ENCODE measurements around the gene NAT9. TPM values are rescaled to one million over a fixed set of nuclear protein-coding genes. Genes with fewer than 3 reads are reported as not detected.

NAT9 gene
- total and polyA plus RNA-seq, 2 donors (not counting 1 experiment from before 2014, with no cell fraction given) = 34.7 to 39.6 TPM

GRCh38 chr17:74818291-74818938, 42.3 kb upstream of the NAT9 start:
- no peak for DNase-seq (ENCODE audit: low read depth in 2 of 2)
- TF ChIP-seq EZH2 (IDR thresholded peaks at IDR 0.05; ENCODE audit: low read length, missing control alignments) = no peak
- TF ChIP-seq CTCF (conservative IDR thresholded peaks at IDR 0.05 in 1 of 2, IDR thresholded peaks at IDR 0.05 in 1 of 2; ENCODE audit: low read depth in 1 of 2, low read length in 2 of 2) = no peak
- H3K27ac ChIP-seq (ENCODE audit: insufficient read depth, low read length) = no peak overlapping the region
- H2AFZ ChIP-seq (ENCODE audit: low read length) = no peak overlapping the region
- no peaks in the 10 kb centered on the region for H3K36me3 ChIP-seq (ENCODE audit: control insufficient read depth, insufficient read depth, low read length)
- H3K27me3 ChIP-seq (ENCODE audit: control insufficient read depth, insufficient read depth, low read length) = no peaks in the 10 kb centered on the region
- H3K9ac ChIP-seq (ENCODE audit: insufficient read depth, low read length) = no peak overlapping the region
- H3K4me1 ChIP-seq (ENCODE audit: control insufficient read depth, extremely low read depth, insufficient read depth, low read length) = no peaks in the 10 kb centered on the region
- no peak overlapping the region for H3K4me2 ChIP-seq (ENCODE audit: extremely low read depth, insufficient read depth, low read length)
- H3K4me3 ChIP-seq (replicated peaks in 1 of 4; ENCODE audit: control extremely low read depth in 1 of 4, insufficient read depth in 1 of 4, low read depth in 3 of 4, low read length in 4 of 4) = no peak overlapping the region
- no peaks in the 10 kb centered on the region for H3K9me3 ChIP-seq (ENCODE audit: control insufficient read depth, insufficient read depth, low read depth, low read length)
- no peaks in the 10 kb centered on the region for H4K20me1 ChIP-seq (ENCODE audit: control insufficient read depth, extremely low read depth, insufficient read depth, low read length)
- H3K79me2 ChIP-seq (ENCODE audit: control insufficient read depth, insufficient read depth, low read length) = no peaks in the 10 kb centered on the region

- Histone ChIP-seq H3K79me2 (ENCODE audit: control insufficient read depth, insufficient read depth, low read length) (no peaks in the 10 kb centered on the region), H4K20me1 (ENCODE audit: control insufficient read depth, extremely low read depth, insufficient read depth, low read length) (no peaks in the 10 kb centered on the region), H3K27me3 (ENCODE audit: control insufficient read depth, insufficient read depth, low read length) (no peaks in the 10 kb centered on the region), H3K27ac (ENCODE audit: insufficient read depth, low read length) (no peak overlapping the region), H2AFZ (ENCODE audit: low read length) (no peak overlapping the region), H3K36me3 (ENCODE audit: control insufficient read depth, insufficient read depth, low read length) (no peaks in the 10 kb centered on the region), H3K4me3 (replicated peaks in 1 of 4; ENCODE audit: control extremely low read depth in 1 of 4, insufficient read depth in 1 of 4, low read depth in 3 of 4, low read length in 4 of 4) (no peak overlapping the region), H3K9ac (ENCODE audit: insufficient read depth, low read length) (no peak overlapping the region), H3K4me1 (ENCODE audit: control insufficient read depth, extremely low read depth, insufficient read depth, low read length) (no peaks in the 10 kb centered on the region), H3K4me2 (ENCODE audit: extremely low read depth, insufficient read depth, low read length) (no peak overlapping the region), H3K9me3 (ENCODE audit: control insufficient read depth, insufficient read depth, low read depth, low read length) (no peaks in the 10 kb centered on the region)
- DNase-seq (ENCODE audit: low read depth in 2 of 2) = no peak
- TF ChIP-seq CTCF (conservative IDR thresholded peaks at IDR 0.05 in 1 of 2, IDR thresholded peaks at IDR 0.05 in 1 of 2; ENCODE audit: low read depth in 1 of 2, low read length in 2 of 2) = no peak
- no peak for TF ChIP-seq EZH2 (IDR thresholded peaks at IDR 0.05; ENCODE audit: low read length, missing control alignments)
Measured at GRCh38 chr17:74816905-74817620, 40.9 kb upstream of the NAT9 start.

- no peak for DNase-seq (ENCODE audit: low read depth in 2 of 2)
- no peak overlapping the region for H2AFZ ChIP-seq (ENCODE audit: low read length)
- no peaks in the 10 kb centered on the region for H3K4me1 ChIP-seq (ENCODE audit: control insufficient read depth, extremely low read depth, insufficient read depth, low read length)
- no peaks in the 10 kb centered on the region for H3K36me3 ChIP-seq (ENCODE audit: control insufficient read depth, insufficient read depth, low read length)
- H3K9ac ChIP-seq (ENCODE audit: insufficient read depth, low read length) = no peak overlapping the region
- no peaks in the 10 kb centered on the region for H4K20me1 ChIP-seq (ENCODE audit: control insufficient read depth, extremely low read depth, insufficient read depth, low read length)
- no peak overlapping the region for H3K27ac ChIP-seq (ENCODE audit: insufficient read depth, low read length)
- no peak overlapping the region for H3K4me3 ChIP-seq (replicated peaks in 1 of 4; ENCODE audit: control extremely low read depth in 1 of 4, insufficient read depth in 1 of 4, low read depth in 3 of 4, low read length in 4 of 4)
- H3K27me3 ChIP-seq (ENCODE audit: control insufficient read depth, insufficient read depth, low read length) = no peaks in the 10 kb centered on the region
- H3K79me2 ChIP-seq (ENCODE audit: control insufficient read depth, insufficient read depth, low read length) = no peaks in the 10 kb centered on the region
- no peak overlapping the region for H3K4me2 ChIP-seq (ENCODE audit: extremely low read depth, insufficient read depth, low read length)
- TF ChIP-seq CTCF (conservative IDR thresholded peaks at IDR 0.05 in 1 of 2, IDR thresholded peaks at IDR 0.05 in 1 of 2; ENCODE audit: low read depth in 1 of 2, low read length in 2 of 2) = no peak
- TF ChIP-seq EZH2 (IDR thresholded peaks at IDR 0.05; ENCODE audit: low read length, missing control alignments) = no peak
- H3K9me3 ChIP-seq (ENCODE audit: control insufficient read depth, insufficient read depth, low read depth, low read length) = no peaks in the 10 kb centered on the region
Measured at GRCh38 chr17:74815550-74816370, 39.6 kb upstream of the NAT9 start.
